Lower leg skin (tissue), 4 donors: ENCODE results near the gene MUC3A. TPM values are rescaled to one million over a fixed set of nuclear protein-coding genes. Genes with fewer than 3 reads are reported as not detected.

Experiments
- DNase-seq, 2 donors: peaks; one replicate each; pipeline ENCODE4 v3.0.0-alpha.2; 2019; ENCODE audit warnings: low spot score in 2 of 2
- H3K4me3 ChIP-seq: fragments of 200-600 bp; sonication (generic); 2 replicates; pipeline ENCODE4 v1.5.1; 2017; ENCODE audit warnings: mild to moderate bottlenecking, low read depth; ENCODE audit not compliant: poor library complexity, severe bottlenecking
- CTCF ChIP-seq, 3 donors: fragments of 450-650 bp; IDR thresholded peaks; one replicate each; pipeline ENCODE4 v1.5.1; 2016; ENCODE audit warnings: antibody characterized with exemption in 3 of 3, mild to moderate bottlenecking in 3 of 3, moderate library complexity in 2 of 3
- POLR2A ChIP-seq, 2 donors: fragments of 450-650 bp; IDR thresholded peaks; one replicate each; pipeline ENCODE4 v1.6.1; 2016 to 2017; ENCODE audit warnings: antibody characterized with exemption in 2 of 2, mild to moderate bottlenecking in 1 of 2, moderate library complexity in 1 of 2
- WGBS, 2 donors: methylation state at CpG; one replicate each; pipeline ENCODE4 v1.1.5; 2018; 5-methylcytosine and 5-hydroxymethylcytosine counted together
- intact Hi-C: fragments of 100-400 bp; cut with DNase I; formaldehyde crosslinking; loops from one replicate; pipeline ENCODE4 v1.15.0; 2023; ENCODE audit warnings: low total_unique reads
- total RNA-seq, 4 donors: library from RNA; depleted of rRNA; stranded (reverse); fragments of >200 nt; gene quantifications; one replicate each; pipeline ENCODE4 v1.1.0, GENCODE V29; 2016

Gene MUC3A
- total RNA-seq, 4 donors from 2014 or later = 0.03 to 0.67 (median 0.12) TPM; not detected in 1

- intact Hi-C loops = no loop called here
- H3K4me3 ChIP-seq = no peak overlapping the region
- WGBS, 2 donors = 7 to 10% methylated on average over 5 to 6 of the region's 6 CpGs
- DNase-seq = no peak
- no peak for TF ChIP-seq POLR2A (IDR thresholded peaks at IDR 0.05)
- TF ChIP-seq CTCF (IDR thresholded peaks at IDR 0.05) = no peak
These were observed 18.7 kb downstream of the MUC3A start for GRCh38 chr7:100968031-100968430.

GRCh38 chr7:100968650-100969049 lies 19.3 kb downstream of the MUC3A start:
- no peak overlapping the region for H3K4me3 ChIP-seq
- no peak for DNase-seq
- WGBS, 2 donors = 6 to 10% methylated on average over 3 of the region's 3 CpGs
- intact Hi-C loops = no loop called here
- TF ChIP-seq POLR2A (IDR thresholded peaks at IDR 0.05) (no peak), CTCF (IDR thresholded peaks at IDR 0.05) (no peak)

- intact Hi-C loops = no loop called here
- no peak for DNase-seq
- H3K4me3 ChIP-seq = no peak within 1 kb of the TSS
- no peak for TF ChIP-seq CTCF (IDR thresholded peaks at IDR 0.05)
- 49 to 53% methylated on average over 12 of the region's 12 CpGs for WGBS, 2 donors
These were observed 19.8 kb downstream of the MUC3A start, which contains the start of gene MUC12 for GRCh38 chr7:100969066-100969615. MUC12 (plus strand) TSS chr7:100969565; CDS start chr7:100969623, 58 bp downstream.

- no peak overlapping the region for H3K4me3 ChIP-seq
- 56 to 57% methylated on average over 14 of the region's 14 CpGs for whole genome bisulfite sequencing, 2 donors
- TF ChIP-seq CTCF (IDR thresholded peaks at IDR 0.05) = no peak
- intact Hi-C loops = no loop called here
- no peak for DNase-seq
These were observed 22.0 kb downstream of the MUC3A start for GRCh38 chr7:100971111-100972001.

GRCh38 chr7:100972002-100972347 lies 22.6 kb downstream of the MUC3A start:
- intact Hi-C loops = no loop called here
- no peak overlapping the region for H3K4me3 ChIP-seq
- 52% methylated on average over 7 of the region's 7 CpGs for WGBS, 2 donors
- TF ChIP-seq POLR2A (IDR thresholded peaks at IDR 0.05) = no peak
- TF ChIP-seq CTCF (IDR thresholded peaks at IDR 0.05) = no peak
- no peak for DNase-seq
